Thyroid gland (tissue), 4 donors: ENCODE measurements around the gene TLR2. TPM values are rescaled to one million over a fixed set of nuclear protein-coding genes. Genes with fewer than 3 reads are reported as not detected.

Experiments used
- DNase-seq, 2 donors: peaks; one replicate each; pipeline ENCODE4 v3.0.0-alpha.2; 2019
- H3K27ac ChIP-seq, 3 donors: fragments of 200-600 bp; sonication (generic); 1 replicate in 2 of 3; 2 replicates in 1 of 3; pipeline ENCODE4 v1.5.1; 2016 to 2019; ENCODE audit warnings: mild to moderate bottlenecking in 1 of 3, moderate library complexity in 1 of 3
- H3K27me3 ChIP-seq: fragments of 200-600 bp; sonication (generic); one replicate; pipeline ENCODE4 v1.5.1; 2019
- H3K36me3 ChIP-seq, 2 donors: fragments of 200-600 bp; sonication (generic); one replicate each; pipeline ENCODE4 v1.5.1; 2016 to 2019
- H3K4me1 ChIP-seq, 2 donors: fragments of 200-600 bp; sonication (generic); one replicate each; pipeline ENCODE4 v1.5.1; 2017 to 2019
- H3K4me3 ChIP-seq, 3 donors: fragments of 200-600 bp; sonication (generic); replicated peaks in 1 of 3; 1 replicate in 2 of 3; 2 replicates in 1 of 3; pipeline ENCODE4 v1.5.1; 2016; ENCODE audit warnings: mild to moderate bottlenecking in 1 of 3
- H3K9me3 ChIP-seq: fragments of 200-600 bp; sonication (generic); one replicate; pipeline ENCODE4 v1.5.1; 2017
- POLR2A ChIP-seq, 2 donors: fragments of 450-650 bp; IDR thresholded peaks; one replicate each; pipeline ENCODE4 v1.6.1; 2017; ENCODE audit warnings: antibody characterized with exemption in 2 of 2, mild to moderate bottlenecking in 2 of 2, moderate library complexity in 1 of 2
- WGBS, 2 donors: methylation state at CpG; one replicate each; pipeline ENCODE4 v1.1.5; 2017; 5-methylcytosine and 5-hydroxymethylcytosine counted together
- intact Hi-C: fragments of 100-400 bp; cut with DNase I; formaldehyde crosslinking; loops from one replicate; pipeline ENCODE4 v1.15.1; 2023
- total RNA-seq, 4 donors: library from RNA; depleted of rRNA; stranded (reverse); fragments of >200 nt; gene quantifications; one replicate each; pipeline ENCODE4 v1.2.3, GENCODE V29; 2016
- TF ChIP-seq, protein P1 (sequence below), 6 experiments: fragments of 200-600 bp in 3 of 6; fragments of 450-650 bp in 3 of 6; sonication (generic) in 3 of 6; IDR thresholded peaks; one replicate each; pipeline ENCODE4 v1.5.1; 2016 to 2019; ENCODE audit warnings: antibody characterized with exemption in 6 of 6, mild to moderate bottlenecking in 2 of 6, inconsistent platforms in 1 of 6, moderate library complexity in 1 of 6

The TLR2 gene
- total RNA-seq, 4 donors from 2014 or later = 5.5 to 9.9 (median 7.7) TPM

DNA sequence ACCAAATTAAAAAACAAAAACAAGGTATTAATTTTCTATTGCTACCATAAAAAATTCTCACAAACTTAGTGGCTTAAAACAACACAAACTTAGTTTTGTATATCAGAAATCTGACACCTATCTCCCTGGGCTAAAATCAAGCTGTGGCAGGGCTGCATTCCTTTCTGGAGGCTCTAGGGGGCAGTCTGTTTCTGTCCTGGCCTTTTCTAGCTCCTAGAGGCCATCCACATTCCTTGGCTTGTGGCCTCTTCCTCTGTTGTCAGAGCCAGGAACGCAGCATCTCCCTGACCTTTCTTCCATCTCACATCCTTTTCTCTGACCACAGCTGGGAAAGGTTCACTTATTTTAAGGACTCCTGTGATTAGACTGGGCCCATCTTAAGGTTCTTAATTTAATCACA lies 38.9 kb upstream of the TLR2 start:
- 70 to 94% methylated on average over 1 of the region's 1 CpG for WGBS, 2 donors

GRCh38 chr4:153646261-153646660 lies 37.8 kb upstream of the TLR2 start:
- no peak for DNase-seq
- intact Hi-C loops = no loop called here

More for the DNA sequence above, 38.9 kb upstream of the TLR2 start:
- no peaks in the 10 kb centered on the region for H3K36me3 ChIP-seq
- no peak overlapping the region for H3K27ac ChIP-seq
- no peak overlapping the region for H3K4me3 ChIP-seq
- no peaks in the 10 kb centered on the region for H3K27me3 ChIP-seq
- DNase-seq = no peak
- no peaks in the 10 kb centered on the region for H3K4me1 ChIP-seq
- intact Hi-C loops = no loop called here
- TF ChIP-seq POLR2A (IDR thresholded peaks at IDR 0.05) = no peak
- TF ChIP-seq, protein P1, sequence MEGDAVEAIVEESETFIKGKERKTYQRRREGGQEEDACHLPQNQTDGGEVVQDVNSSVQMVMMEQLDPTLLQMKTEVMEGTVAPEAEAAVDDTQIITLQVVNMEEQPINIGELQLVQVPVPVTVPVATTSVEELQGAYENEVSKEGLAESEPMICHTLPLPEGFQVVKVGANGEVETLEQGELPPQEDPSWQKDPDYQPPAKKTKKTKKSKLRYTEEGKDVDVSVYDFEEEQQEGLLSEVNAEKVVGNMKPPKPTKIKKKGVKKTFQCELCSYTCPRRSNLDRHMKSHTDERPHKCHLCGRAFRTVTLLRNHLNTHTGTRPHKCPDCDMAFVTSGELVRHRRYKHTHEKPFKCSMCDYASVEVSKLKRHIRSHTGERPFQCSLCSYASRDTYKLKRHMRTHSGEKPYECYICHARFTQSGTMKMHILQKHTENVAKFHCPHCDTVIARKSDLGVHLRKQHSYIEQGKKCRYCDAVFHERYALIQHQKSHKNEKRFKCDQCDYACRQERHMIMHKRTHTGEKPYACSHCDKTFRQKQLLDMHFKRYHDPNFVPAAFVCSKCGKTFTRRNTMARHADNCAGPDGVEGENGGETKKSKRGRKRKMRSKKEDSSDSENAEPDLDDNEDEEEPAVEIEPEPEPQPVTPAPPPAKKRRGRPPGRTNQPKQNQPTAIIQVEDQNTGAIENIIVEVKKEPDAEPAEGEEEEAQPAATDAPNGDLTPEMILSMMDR (IDR thresholded peaks at IDR 0.05) = no peak
- H3K9me3 ChIP-seq = no peaks in the 10 kb centered on the region

DNA sequence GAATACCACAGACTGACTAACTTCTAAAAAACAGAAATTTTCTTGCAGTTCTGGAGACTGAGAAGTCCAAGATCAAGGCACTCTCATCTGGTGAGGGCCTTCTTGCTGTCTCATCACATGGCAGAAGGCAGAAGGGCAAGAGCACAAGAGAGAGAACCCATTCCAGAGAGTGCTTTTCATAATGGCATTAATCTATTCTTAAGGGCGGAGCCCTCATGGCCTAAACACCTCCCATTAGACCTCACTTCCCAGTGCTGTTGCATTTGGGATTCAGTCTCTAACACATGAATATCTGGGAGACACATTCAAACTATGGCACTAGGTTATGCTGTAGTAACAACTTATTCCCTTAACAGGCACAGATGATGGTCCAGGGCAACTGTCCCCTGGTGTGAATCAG lies 37.1 kb upstream of the TLR2 start:
- Histone ChIP-seq H3K27me3 (no peaks in the 10 kb centered on the region), H3K4me3 (no peak overlapping the region), H3K4me1 (no peaks in the 10 kb centered on the region), H3K27ac (no peak overlapping the region), H3K9me3 (no peaks in the 10 kb centered on the region), H3K36me3 (no peaks in the 10 kb centered on the region)
- intact Hi-C loops = no loop called here
- DNase-seq = no peak
- TF ChIP-seq POLR2A (IDR thresholded peaks at IDR 0.05) = no peak
- TF ChIP-seq, protein P1 (IDR thresholded peaks at IDR 0.05) = no peak
- 100% methylated on average over 1 of the region's 1 CpG for WGBS, 2 donors

More at GRCh38 chr4:153646261-153646660, 37.8 kb upstream of the TLR2 start:
- WGBS, 2 donors = 69 to 82% methylated on average over 1 of the region's 1 CpG
- Histone ChIP-seq H3K27me3 (no peaks in the 10 kb centered on the region), H3K4me1 (no peaks in the 10 kb centered on the region), H3K36me3 (no peaks in the 10 kb centered on the region), H3K9me3 (no peaks in the 10 kb centered on the region), H3K27ac (no peak overlapping the region), H3K4me3 (no peak overlapping the region)
- TF ChIP-seq POLR2A (IDR thresholded peaks at IDR 0.05) = no peak
- TF ChIP-seq, protein P1 (IDR thresholded peaks at IDR 0.05) = no peak

DNA sequence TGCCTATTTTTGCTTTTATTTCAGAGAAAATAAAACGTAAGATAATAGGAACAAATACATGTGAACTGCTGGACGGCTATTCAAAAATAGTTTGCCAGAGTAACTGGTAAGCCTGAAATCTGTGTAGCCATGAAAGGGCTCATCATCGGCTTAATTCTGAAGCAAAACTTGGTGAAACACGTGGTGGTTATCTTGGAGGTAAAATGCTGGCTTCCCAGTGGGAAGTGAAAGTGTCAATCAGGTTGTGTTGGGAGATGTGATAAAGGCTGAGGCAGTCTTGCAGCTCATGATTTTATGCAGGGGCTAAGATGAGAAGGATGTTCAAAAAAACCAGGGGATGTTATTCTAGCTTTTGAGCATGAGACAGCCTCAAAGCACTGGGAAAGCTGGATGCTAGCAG lies 36.1 kb upstream of the TLR2 start:
- no peak for DNase-seq
- Histone ChIP-seq H3K4me3 (no peak overlapping the region), H3K9me3 (no peaks in the 10 kb centered on the region), H3K27ac (no peak overlapping the region), H3K27me3 (no peaks in the 10 kb centered on the region), H3K4me1 (no peaks in the 10 kb centered on the region), H3K36me3 (no peaks in the 10 kb centered on the region)
- TF ChIP-seq, protein P1 (IDR thresholded peaks at IDR 0.05) = no peak
- TF ChIP-seq POLR2A (IDR thresholded peaks at IDR 0.05) = no peak
- 74 to 79% methylated on average over 4 of the region's 4 CpGs for WGBS, 2 donors
- intact Hi-C loops = no loop called here

GRCh38 chr4:153649572-153649991 lies 34.5 kb upstream of the TLR2 start:
- H3K4me3 ChIP-seq = no peak overlapping the region
- 54 to 62% methylated on average over 6 of the region's 6 CpGs for WGBS, 2 donors
- no peaks in the 10 kb centered on the region for H3K4me1 ChIP-seq
- no peak overlapping the region for H3K27ac ChIP-seq
- H3K27me3 ChIP-seq = no peaks in the 10 kb centered on the region
- intact Hi-C loops = no loop called here
- no peak for DNase-seq
- TF ChIP-seq, protein P1 (IDR thresholded peaks at IDR 0.05) = no peak
- no peak for TF ChIP-seq POLR2A (IDR thresholded peaks at IDR 0.05)
- H3K9me3 ChIP-seq = no peaks in the 10 kb centered on the region
- no peaks in the 10 kb centered on the region for H3K36me3 ChIP-seq
